A549 treated with AZD9567 at 1 μM for 4 hours (cell line): Measurements from ENCODE around the gene NPIPA8. TPM values are rescaled to one million over a fixed set of nuclear protein-coding genes. Genes with fewer than 3 reads are reported as not detected.

ENCODE experiments used
- total RNA-seq: library from RNA; stranded (reverse); fragments of 200-300 nt; extraction: Qiagen RNA extraction; gene quantifications from 5 replicates; pipeline ENCODE4 v1.2.3, GENCODE V29; 2022; ENCODE audit not compliant: insufficient read depth

The NPIPA8 gene
- total RNA-seq = 0.42 to 4.2 TPM (median 1.0 TPM) in 5 replicates

DNA sequence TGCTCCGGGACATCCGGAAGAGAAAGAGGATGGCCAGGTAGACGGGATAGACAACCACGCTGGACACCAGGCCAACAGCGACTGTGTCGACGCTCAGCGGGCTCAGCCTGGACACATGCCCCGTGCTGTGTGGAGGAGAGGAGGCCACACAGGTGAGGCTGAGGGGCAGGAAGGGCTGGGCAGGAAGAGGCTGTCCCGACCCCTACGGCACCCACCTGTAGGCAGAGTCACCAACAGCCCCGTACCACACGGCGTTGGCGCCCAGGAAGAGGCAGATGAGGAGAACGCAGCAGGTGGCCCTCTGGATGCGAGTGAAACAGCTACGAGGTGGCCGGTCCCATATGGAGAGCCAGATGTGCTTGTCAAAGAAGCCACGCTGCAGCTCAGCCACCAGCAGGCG is at the start of gene NPIPA8:
Gene NPIPA8 (minus strand): TSS at position 101 of the 400 bp plus-strand sequence. CDS start 4,074 bp downstream, outside the sequence.

Other genes with a start within 250 kb of the NPIPA8 start
- gene NOMO2, start 225.4 kb upstream of the NPIPA8 start, total RNA-seq = 101 to 112 TPM (median 104 TPM) in 5 replicates